HG03060 (cell line): Measurements from ENCODE around the gene LARGE1.

Experiments used
- ATAC-seq: cut with Tn5 transposase; IDR thresholded peaks from one replicate; pipeline ENCODE4 v1.9.1; 2021; ENCODE audit warnings: low read depth, moderate number of reproducible peaks; ENCODE audit not compliant: unreplicated experiment

Gene LARGE1

DNA sequence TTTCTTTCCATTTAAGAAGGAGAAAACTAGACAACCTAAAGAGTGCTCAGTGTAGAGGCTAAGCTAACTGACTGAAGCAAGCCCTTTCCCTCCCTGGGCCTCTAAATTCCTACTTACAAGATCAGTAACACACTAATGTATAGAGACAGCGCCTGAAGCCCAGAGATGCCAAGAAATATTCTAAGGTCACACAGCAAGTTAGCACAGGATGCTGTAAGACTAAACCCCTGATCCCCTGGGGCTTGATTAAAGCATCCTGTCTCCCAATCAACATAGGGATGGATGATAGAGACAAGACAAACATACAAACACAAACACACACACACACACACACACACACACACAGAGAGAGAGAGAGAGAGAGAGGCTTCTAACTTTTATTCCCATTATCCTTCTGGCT, 5.6 kb downstream of the LARGE1 start:
- ATAC-seq: no peak

GRCh38 chr22:33914131-33914530, 6.1 kb downstream of the LARGE1 start:
- no peak for ATAC-seq

- no peak for ATAC-seq
Observed at GRCh38 chr22:33913188-33913587, 7.1 kb downstream of the LARGE1 start.

DNA sequence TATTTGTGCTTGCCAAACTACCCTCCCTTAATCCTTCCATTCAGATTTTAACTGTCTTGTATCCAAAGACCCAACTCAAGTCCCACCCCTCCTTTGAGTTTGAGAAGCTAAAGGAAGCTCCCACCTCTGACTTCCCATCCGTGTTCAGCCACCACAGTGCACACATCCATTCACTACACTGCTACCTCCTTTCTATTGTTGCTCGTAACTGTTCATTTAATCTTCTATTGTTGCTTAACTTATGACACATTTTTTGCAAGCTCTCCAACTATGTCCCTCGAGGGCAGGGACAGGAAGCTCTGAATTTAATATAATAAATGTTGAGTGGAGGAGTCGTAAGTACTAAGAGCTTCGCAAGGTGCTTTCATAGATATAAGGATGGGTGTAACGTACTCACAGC, 10.4 kb downstream of the LARGE1 start:
- ATAC-seq: no peak

GRCh38 chr22:33909075-33909458, 11.2 kb downstream of the LARGE1 start:
- no peak for ATAC-seq

GRCh38 chr22:33908171-33909074, 11.9 kb downstream of the LARGE1 start:
- no peak for ATAC-seq

DNA sequence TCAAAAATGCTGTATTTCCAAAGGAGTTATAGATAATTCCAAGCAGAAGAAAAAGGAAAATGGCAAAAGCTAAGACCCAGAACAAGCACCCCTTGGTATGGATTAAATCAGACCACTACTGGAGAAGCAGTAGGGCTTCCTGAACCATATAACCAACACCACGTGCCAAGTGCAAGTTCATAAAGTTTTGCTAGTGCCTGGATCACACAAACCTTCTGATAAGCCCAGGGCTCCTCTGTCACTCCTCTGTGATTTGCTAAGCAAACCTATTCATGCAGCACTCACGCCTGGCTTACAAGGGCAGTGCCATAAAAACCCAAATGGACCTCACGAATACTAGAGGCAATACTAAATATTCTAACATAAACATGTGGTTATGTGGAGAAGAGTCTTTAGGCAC, 13.3 kb downstream of the LARGE1 start:
- no peak for ATAC-seq

DNA sequence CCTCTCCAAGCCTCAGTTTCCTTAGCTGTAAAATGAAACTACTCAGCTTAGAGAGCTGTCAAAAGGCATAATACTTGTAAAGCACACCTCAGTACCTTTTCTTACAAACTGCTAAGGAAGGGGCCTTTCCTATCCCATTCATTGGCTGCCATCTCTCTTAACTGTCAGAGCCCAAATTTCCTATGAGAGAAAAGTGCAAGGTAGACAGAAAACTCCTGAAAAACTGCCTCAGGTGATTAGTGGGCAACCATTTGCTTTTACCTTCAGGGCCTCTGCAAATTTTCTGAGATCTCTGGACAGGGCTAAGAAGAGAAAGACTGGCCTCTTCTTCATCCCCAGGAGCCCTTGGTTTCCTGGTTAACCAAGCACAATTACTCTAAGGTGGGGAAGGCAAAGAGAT, 13.8 kb downstream of the LARGE1 start:
- no peak for ATAC-seq

DNA sequence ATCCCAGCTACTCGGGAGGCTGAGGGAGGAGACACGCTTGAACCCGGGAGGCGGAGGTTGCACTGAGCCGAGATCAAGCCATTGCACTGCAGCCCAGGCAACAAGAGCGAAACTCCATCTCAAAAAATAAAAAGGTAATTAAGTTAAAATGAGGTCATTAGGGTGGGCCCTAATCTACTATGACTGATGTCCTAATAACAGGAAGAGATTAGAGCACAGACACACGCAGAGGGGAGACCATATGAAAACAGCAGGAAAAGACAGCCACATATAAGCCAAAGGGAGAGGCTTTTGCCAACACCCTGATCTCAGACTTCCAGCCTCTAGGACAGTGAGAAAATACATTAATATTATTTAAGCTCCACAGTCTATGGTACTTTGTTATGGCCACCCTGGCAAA, 17.3 kb downstream of the LARGE1 start:
- no peak for ATAC-seq

DNA sequence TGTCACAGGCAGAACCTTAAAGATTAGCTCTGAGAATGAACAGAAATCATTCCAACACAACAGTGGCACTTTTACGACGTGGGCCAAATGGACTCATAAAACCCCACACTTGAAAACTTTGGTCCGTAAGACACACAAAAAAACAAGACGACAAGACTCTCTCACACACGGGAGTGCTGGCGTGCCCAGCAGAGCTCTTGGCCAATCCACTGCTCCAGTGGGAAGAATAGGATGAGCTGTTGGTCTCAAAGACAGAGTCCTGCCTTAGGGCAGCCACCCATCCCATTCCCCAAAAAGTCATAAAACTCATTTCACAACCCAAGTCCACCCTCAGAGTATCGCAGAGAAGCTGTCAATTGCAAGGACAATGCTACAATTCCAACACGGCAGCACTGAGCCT, 18.2 kb downstream of the LARGE1 start:
- ATAC-seq: no peak

DNA sequence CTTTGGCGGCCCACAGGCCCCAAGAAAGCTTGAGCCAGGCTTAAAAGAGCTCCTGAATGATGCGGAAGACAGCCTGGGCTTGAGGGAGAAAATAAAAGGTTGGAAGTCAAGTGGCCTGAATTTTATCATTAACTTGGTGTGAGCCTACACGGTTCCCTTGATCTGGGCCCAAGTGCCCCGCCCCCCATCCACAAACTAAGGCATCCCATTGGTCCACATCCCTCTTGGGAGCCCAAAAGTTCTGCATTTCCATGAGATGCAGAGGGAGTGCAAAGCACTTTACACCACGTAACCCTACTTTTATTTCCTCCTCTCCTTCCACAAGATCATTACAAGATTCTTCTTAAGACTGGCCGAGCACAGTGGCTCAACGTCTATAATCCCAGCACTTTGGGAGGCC, 22.2 kb downstream of the LARGE1 start:
- no peak for ATAC-seq

DNA sequence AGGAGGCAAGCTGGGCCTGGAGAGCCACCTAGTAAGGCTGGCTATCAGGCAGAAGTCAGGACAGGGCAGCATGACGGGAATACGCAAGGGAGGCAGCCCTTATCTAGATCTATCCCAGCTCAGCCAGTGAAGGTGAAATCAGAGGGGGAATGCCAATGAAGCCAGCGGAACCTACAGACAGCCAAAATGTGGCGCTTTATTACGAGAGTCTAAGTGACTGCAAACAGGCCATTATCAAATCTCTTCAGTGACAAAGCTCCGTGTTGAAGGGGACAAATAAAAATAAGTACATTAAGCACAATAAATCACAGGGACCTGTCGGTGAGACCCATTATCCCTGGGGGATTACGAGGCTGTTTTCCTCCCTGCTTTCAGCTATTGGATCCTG, 22.8 kb downstream of the LARGE1 start:
- ATAC-seq: no peak

DNA sequence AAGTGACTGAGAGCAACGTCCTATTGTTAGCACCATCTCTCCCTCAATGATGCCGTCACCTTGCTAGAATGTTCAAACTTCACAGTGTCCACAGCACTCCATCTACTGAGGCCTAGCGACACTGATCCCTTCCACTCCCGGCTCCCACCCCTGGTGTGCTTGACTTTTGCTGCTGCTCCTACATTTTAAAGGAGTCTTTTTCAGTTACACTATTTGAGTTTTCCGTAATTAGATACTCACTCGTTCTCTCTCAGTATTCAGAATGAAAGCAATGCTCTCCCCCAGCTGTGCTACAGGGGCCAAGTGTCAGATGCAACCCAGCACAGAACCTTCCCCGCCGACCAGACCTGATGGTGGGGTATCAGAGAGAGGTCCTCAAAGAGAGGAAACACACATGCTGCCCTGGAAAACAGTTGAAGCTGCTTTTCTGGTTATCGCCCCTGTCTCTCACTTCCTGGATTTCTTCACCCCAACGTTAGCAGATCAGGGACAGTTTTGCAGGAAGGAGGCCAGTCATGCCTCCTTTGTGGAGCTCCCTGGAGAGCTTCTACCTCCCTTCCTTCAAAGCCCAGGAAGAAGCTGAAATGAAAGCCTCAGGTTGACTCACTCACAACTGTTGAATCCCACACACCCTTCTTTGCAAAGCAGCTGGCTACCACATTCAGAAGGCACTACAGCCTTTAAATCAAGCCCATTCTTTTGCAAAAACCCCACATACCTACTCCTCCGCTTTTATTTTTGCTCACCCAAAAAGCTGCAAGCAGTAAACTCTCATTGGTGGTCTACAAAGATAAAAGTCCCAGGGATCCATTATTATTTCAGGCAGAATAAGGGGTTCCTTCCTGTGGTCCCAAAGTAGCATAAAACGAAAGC, 23.5 kb downstream of the LARGE1 start:
- no peak for ATAC-seq

- ATAC-seq: no peak
Observed at GRCh38 chr22:33896154-33896553, 24.1 kb downstream of the LARGE1 start.

GRCh38 chr22:33895444-33895843, 24.8 kb downstream of the LARGE1 start:
- ATAC-seq: no peak

DNA sequence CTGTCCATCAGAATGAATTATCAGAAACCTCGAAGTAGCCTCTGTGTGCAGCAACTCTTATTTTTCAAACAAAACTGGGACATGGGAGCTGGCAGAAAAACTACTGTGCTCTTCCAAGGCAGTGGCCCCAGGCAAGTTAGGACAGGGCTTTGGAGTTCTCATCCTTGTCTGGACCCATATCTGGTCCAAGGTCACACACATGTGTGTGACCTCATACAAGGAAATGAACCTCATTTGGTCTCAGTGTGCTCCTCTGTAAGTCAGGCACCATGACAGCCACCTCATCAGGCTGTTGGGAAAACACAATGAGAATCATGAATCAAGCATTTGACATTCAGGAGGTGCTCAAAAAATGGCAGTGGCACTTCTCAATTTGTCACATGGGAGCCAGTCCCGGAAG, 25.8 kb downstream of the LARGE1 start:
- no peak for ATAC-seq

GRCh38 chr22:33894036-33894435, 26.2 kb downstream of the LARGE1 start:
- ATAC-seq: no peak

DNA sequence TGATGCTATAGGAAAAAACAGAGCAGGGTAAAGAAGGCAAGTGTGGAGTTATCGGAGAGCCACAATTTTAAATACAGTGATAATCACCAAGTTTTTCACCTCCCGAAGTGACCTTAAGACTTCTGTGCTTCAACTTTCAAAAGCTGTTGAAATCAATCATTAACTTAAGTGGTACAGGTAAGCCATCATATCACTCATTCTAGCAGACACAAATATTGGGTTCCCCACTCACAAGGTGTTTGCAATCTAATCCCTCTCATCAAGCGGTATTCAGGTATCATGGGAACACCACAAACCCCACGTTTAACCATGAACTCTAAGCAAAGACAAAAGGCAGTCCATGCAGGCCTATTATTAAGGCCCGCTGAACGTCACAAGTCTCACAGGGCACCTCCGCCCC, 26.8 kb downstream of the LARGE1 start:
- no peak for ATAC-seq

- no peak for ATAC-seq
Observed at GRCh38 chr22:33891992-33892391, 28.3 kb downstream of the LARGE1 start.

GRCh38 chr22:33891455-33891854, 28.8 kb downstream of the LARGE1 start:
- ATAC-seq: no peak

DNA sequence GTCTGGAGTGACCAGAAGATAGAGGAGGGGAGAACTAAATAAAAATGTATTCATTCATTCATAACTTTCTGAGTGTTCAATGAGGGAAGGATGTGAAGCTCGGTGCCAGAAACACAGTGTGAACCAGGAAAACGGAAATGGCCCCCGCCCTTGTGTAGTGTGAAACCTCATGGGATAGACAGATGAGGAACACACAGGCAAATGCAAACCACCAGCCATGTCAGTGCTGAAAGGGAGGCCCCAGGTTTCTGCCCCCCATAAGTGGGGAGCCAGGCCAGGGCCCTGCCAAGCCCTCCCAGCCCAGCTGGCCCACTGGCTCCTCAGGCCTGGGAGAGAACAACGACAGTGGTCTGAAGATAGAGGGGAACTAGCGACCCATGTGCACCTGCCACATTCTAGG, 30.5 kb downstream of the LARGE1 start:
- ATAC-seq: no peak

DNA sequence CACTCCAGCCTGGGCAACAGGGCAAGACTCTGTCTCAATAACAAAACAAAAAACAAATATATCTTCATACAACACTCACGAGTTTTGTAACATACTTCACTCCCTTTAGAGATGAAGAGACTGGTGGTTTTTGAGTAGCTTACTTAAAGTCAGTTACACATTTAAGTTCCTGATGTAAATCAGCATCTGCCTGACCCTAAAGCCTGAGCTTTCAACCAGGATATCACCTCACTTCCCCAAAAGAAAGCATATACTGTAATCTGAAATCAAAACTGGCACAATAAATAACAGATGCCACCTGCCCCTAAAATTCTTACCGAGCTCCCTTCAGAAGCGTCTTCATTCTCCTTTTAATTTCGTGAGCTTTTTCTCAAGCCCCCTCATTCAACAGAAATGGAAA, 31.5 kb downstream of the LARGE1 start:
- ATAC-seq: no peak
